Activated B cell treated with CpG ODN at 0.5 μM for 24 hours (primary cell): ENCODE measurements around the gene NOS1AP. TPM values are rescaled to one million over a fixed set of nuclear protein-coding genes. Genes with fewer than 3 reads are reported as not detected.

Experiments
- ATAC-seq: fragments of 200-7000 bp; cut with Tn5 transposase; one replicate; pipeline ENCODE4 v1.10.0; 2021; ENCODE audit warnings: low read depth, mild to moderate bottlenecking, moderate library complexity
- CTCF ChIA-PET: fragments of 350-600 bp; sonication (Branson Sonifier 250); formaldehyde crosslinking; loops from one replicate; lab custom pipeline; 2021; ENCODE audit warnings: antibody characterized with exemption; lab: Charles Lee
- POLR2A ChIA-PET: fragments of 350-600 bp; sonication (Branson Sonifier 250); formaldehyde crosslinking; loops from one replicate; lab custom pipeline; 2021; ENCODE audit warnings: antibody characterized with exemption; lab: Charles Lee
- DNase-seq: peaks from one replicate; pipeline ENCODE4 v3.0.0; 2022
- H3K27ac Mint-ChIP-seq: one replicate; pipeline ENCODE4 v1.8.0; 2020; ENCODE audit warnings: mixed read lengths
- H3K27me3 Mint-ChIP-seq: one replicate; pipeline ENCODE4 v1.8.0; 2021; ENCODE audit warnings: mixed read lengths
- H3K36me3 Mint-ChIP-seq: one replicate; pipeline ENCODE4 v1.8.0; 2021; ENCODE audit warnings: low read depth, mixed read lengths
- H3K4me1 Mint-ChIP-seq: one replicate; pipeline ENCODE4 v1.8.0; 2021; ENCODE audit warnings: mixed read lengths
- H3K4me3 Mint-ChIP-seq: one replicate; pipeline ENCODE4 v1.8.0; 2020; ENCODE audit warnings: mild to moderate bottlenecking, mixed read lengths
- H3K9me3 Mint-ChIP-seq: one replicate; pipeline ENCODE4 v1.8.0; 2020; ENCODE audit warnings: mixed read lengths
- CTCF ChIP-seq: fragments of 200-600 bp; IDR thresholded peaks from one replicate; pipeline ENCODE4 v1.8.0; 2022; ENCODE audit warnings: antibody characterized with exemption, mild to moderate bottlenecking
- intact Hi-C: fragments of 100-400 bp; cut with micrococcal nuclease; formaldehyde crosslinking; loops from one replicate; pipeline ENCODE4 v1.15.1; 2024
- total RNA-seq: library from RNA; stranded (reverse); gene quantifications from 2 replicates; pipeline ENCODE4 v1.2.3, GENCODE V29; 2022

Gene NOS1AP
- total RNA-seq, 1 donor from 2014 or later, result not detected

GRCh38 chr1:162030759-162031280, 38.7 kb upstream of the NOS1AP start:
- Mint-ChIP-seq H3K27ac (no peak overlapping the region), H3K36me3 (no peaks in the 10 kb centered on the region), H3K4me1 (no peaks in the 10 kb centered on the region), H3K4me3 (no peak overlapping the region), H3K9me3 (no peaks in the 10 kb centered on the region), H3K27me3 (peaks cover 34% of the 10 kb centered on the region)
- POLR2A ChIA-PET, result no interaction called here
- DNase-seq, result no peak
- TF ChIP-seq CTCF, result no peak
- intact Hi-C loops, result no loop called here
- no peak for ATAC-seq
- CTCF ChIA-PET, result no interaction called here

GRCh38 chr1:162033428-162033827, 36.1 kb upstream of the NOS1AP start:
- ATAC-seq, result no peak
- no peaks in the 10 kb centered on the region for H3K4me1 Mint-ChIP-seq
- H3K4me3 Mint-ChIP-seq, result no peak overlapping the region
- H3K9me3 Mint-ChIP-seq, result no peaks in the 10 kb centered on the region
- no peak for DNase-seq
- ChIA-PET CTCF (no interaction called here), POLR2A (no interaction called here)
- H3K27me3 Mint-ChIP-seq, result peaks cover 39% of the 10 kb centered on the region
- no peaks in the 10 kb centered on the region for H3K36me3 Mint-ChIP-seq
- no peak overlapping the region for H3K27ac Mint-ChIP-seq
- TF ChIP-seq CTCF, result no peak
- intact Hi-C loops, result no loop called here

GRCh38 chr1:162035241-162035640, 34.2 kb upstream of the NOS1AP start:
- Mint-ChIP-seq H3K27ac (no peak overlapping the region), H3K27me3 (peaks cover 45% of the 10 kb centered on the region), H3K4me1 (no peaks in the 10 kb centered on the region), H3K36me3 (no peaks in the 10 kb centered on the region), H3K9me3 (no peaks in the 10 kb centered on the region), H3K4me3 (no peak overlapping the region)
- DNase-seq, result no peak
- CTCF ChIA-PET, result no interaction called here
- POLR2A ChIA-PET, result no interaction called here
- TF ChIP-seq CTCF, result no peak
- no peak for ATAC-seq
- intact Hi-C loops, result no loop called here

- H3K4me3 Mint-ChIP-seq, result no peak overlapping the region
- H3K27me3 Mint-ChIP-seq, result peaks cover 50% of the 10 kb centered on the region
- H3K4me1 Mint-ChIP-seq, result no peaks in the 10 kb centered on the region
- no peak for DNase-seq
- no peak overlapping the region for H3K27ac Mint-ChIP-seq
- TF ChIP-seq CTCF, result no peak
- H3K9me3 Mint-ChIP-seq, result no peaks in the 10 kb centered on the region
- no peak for ATAC-seq
- CTCF ChIA-PET, result no interaction called here
- POLR2A ChIA-PET, result no interaction called here
- no peaks in the 10 kb centered on the region for H3K36me3 Mint-ChIP-seq
- intact Hi-C loops, result no loop called here
Observed at GRCh38 chr1:162036163-162036562, 33.3 kb upstream of the NOS1AP start.

- Mint-ChIP-seq H3K4me1 (no peaks in the 10 kb centered on the region), H3K27ac (no peak overlapping the region), H3K4me3 (no peak overlapping the region), H3K9me3 (peaks cover 6% of the 10 kb centered on the region), H3K27me3 (peaks cover 43% of the 10 kb centered on the region), H3K36me3 (no peaks in the 10 kb centered on the region)
- ChIA-PET POLR2A (no interaction called here), CTCF (interaction anchor here (2.9 kb wide), 1 partner anchor 246 kb away, joined by 12 read pairs; no protein-coding TSS in a partner anchor)
- DNase-seq (no peak), ATAC-seq (no peak)
- intact Hi-C loops, result no loop called here
- TF ChIP-seq CTCF, result no peak
Observed at GRCh38 chr1:162038624-162039023, 30.9 kb upstream of the NOS1AP start.
